GM12878 (cell line): ENCODE results near the gene NAT10. TPM values are rescaled to one million over a fixed set of nuclear protein-coding genes. Genes with fewer than 3 reads are reported as not detected.

Experiments used
- ATAC-seq: fragments of 200-7000 bp; cut with Tn5 transposase; 3 replicates; pipeline ENCODE4 v1.9.1; 2020; ENCODE audit warnings: mild to moderate bottlenecking, moderate library complexity
- BruUV-seq: library from RNA; stranded (reverse); fragments of 400-500 nt; replicated peaks from 2 replicates; lab custom pipeline; 2021; lab: Mats Ljungman, UMichigan
- CTCF ChIA-PET: fragments of 300-600 bp; sonication (Branson Sonifier 250); formaldehyde crosslinking; extraction: SDS; loops from one replicate; lab custom pipeline; 2021; ENCODE audit warnings: inconsistent platforms; lab: Yijun Ruan, JAX
- POLR2A ChIA-PET: fragments of 350-600 bp; formaldehyde crosslinking; extraction: SDS; loops from one replicate; lab custom pipeline; 2021; ENCODE audit warnings: inconsistent platforms; lab: Charles Lee
- RAD21 ChIA-PET: fragments of 300-600 bp; sonication (Branson Sonifier 250); formaldehyde crosslinking; loops from one replicate; lab custom pipeline; 2023; ENCODE audit warnings: antibody characterized with exemption; ENCODE audit not compliant: unreplicated experiment; lab: Charles Lee
- SMC1A ChIA-PET: fragments of 300-600 bp; sonication (Branson Sonifier 250); formaldehyde crosslinking; loops from one replicate; lab custom pipeline; 2023; ENCODE audit not compliant: unreplicated experiment, uncharacterized antibody; lab: Charles Lee
- DNase-seq: peaks from one replicate; pipeline ENCODE4 v3.0.0-alpha.2; 2011; ENCODE audit warnings: low read depth, low spot score
- FAIRE-seq: peaks from 3 replicates; lab custom pipeline; 2011; peaks lifted over from hg19 to GRCh38; lab: Jason Lieb, UNC
- H2AFZ ChIP-seq: 2 replicates; pipeline ENCODE4 v1.6.0; 2011; ENCODE audit warnings: low read depth, low read length, control low read depth; ENCODE audit not compliant: control insufficient read depth
- H3K27ac ChIP-seq: 2 replicates; pipeline ENCODE4 v1.5.1; 2011; ENCODE audit warnings: control low read depth; ENCODE audit not compliant: control insufficient read depth, insufficient read depth
- H3K27me3 ChIP-seq, 2 experiments: replicated peaks in 1 of 2; 2 replicates each; pipeline versions ENCODE4 v1.6.0 to v1.6.1; 2011; ENCODE audit warnings: low read length in 1 of 2; ENCODE audit not compliant: control insufficient read depth in 2 of 2, insufficient read depth in 2 of 2
- H3K36me3 ChIP-seq, 2 experiments: 2 replicates each; pipeline ENCODE4 v1.5.1; 2011; ENCODE audit warnings: low read length in 1 of 2; ENCODE audit not compliant: control insufficient read depth in 2 of 2, insufficient read depth in 2 of 2
- H3K4me1 ChIP-seq: 2 replicates; pipeline ENCODE4 v1.6.1; 2011; ENCODE audit warnings: mild to moderate bottlenecking, low read length, moderate library complexity, mixed read lengths; ENCODE audit not compliant: control insufficient read depth, insufficient read depth
- H3K4me2 ChIP-seq: 2 replicates; pipeline ENCODE4 v1.6.0; 2011; ENCODE audit warnings: control low read depth; ENCODE audit not compliant: control insufficient read depth, insufficient read depth
- H3K4me3 ChIP-seq: fragments of 200-600 bp; sonication (generic); 2 replicates; pipeline ENCODE4 v1.5.1; 2016
- H3K79me2 ChIP-seq: 2 replicates; pipeline ENCODE4 v1.6.0; 2011; ENCODE audit warnings: low read length; ENCODE audit not compliant: control insufficient read depth, insufficient read depth
- H3K9ac ChIP-seq: 2 replicates; pipeline ENCODE4 v1.8.0; 2011; ENCODE audit warnings: low read length, control low read depth, mixed read lengths; ENCODE audit not compliant: control insufficient read depth, insufficient read depth
- H3K9me3 ChIP-seq: replicated peaks from 3 replicates; pipeline ENCODE4 v1.5.1; 2011; ENCODE audit warnings: mild to moderate bottlenecking, low read length; ENCODE audit not compliant: control insufficient read depth, insufficient read depth
- H4K20me1 ChIP-seq: 2 replicates; pipeline ENCODE4 v1.6.0; 2011; ENCODE audit not compliant: control insufficient read depth, insufficient read depth
- BCL11A ChIP-seq: IDR thresholded peaks from 2 replicates; pipeline ENCODE4 v1.6.1; 2011; ENCODE audit warnings: low read depth, low read length
- BCL3 ChIP-seq: IDR thresholded peaks from 2 replicates; pipeline ENCODE4 v1.6.1; 2011; ENCODE audit warnings: borderline replicate concordance, low read depth, mild to moderate bottlenecking, moderate library complexity, low read length; ENCODE audit not compliant: insufficient read depth, poor library complexity, severe bottlenecking
- ESRRA ChIP-seq: IDR thresholded peaks from 2 replicates; pipeline ENCODE4 v1.6.1; 2012; ENCODE audit warnings: mild to moderate bottlenecking, low read length, improper control_type of control experiment
- GABPA ChIP-seq: IDR thresholded peaks from 2 replicates; pipeline ENCODE4 v1.6.1; 2014; ENCODE audit warnings: antibody characterized with exemption, low read depth, mild to moderate bottlenecking, inconsistent platforms
- GATAD2B ChIP-seq: fragments of 450-650 bp; conservative IDR thresholded peaks from 2 replicates; pipeline ENCODE4 v1.6.1; 2017; ENCODE audit warnings: low read depth, mild to moderate bottlenecking, moderate library complexity
- HDGF ChIP-seq: fragments of 450-650 bp; IDR thresholded peaks from 2 replicates; pipeline ENCODE4 v1.6.1; 2016; ENCODE audit warnings: antibody characterized with exemption
- NFYA ChIP-seq: IDR thresholded peaks from 2 replicates; pipeline ENCODE4 v1.6.1; 2011; ENCODE audit warnings: low read depth, mild to moderate bottlenecking, low read length, improper control_type of control experiment, borderline replicate concordance
- PKNOX1 ChIP-seq: fragments of 450-650 bp; IDR thresholded peaks from 2 replicates; pipeline ENCODE4 v1.6.1; 2016; ENCODE audit warnings: mild to moderate bottlenecking
- POU2F2 ChIP-seq: IDR thresholded peaks from 3 replicates; pipeline ENCODE4 v1.6.1; 2011; ENCODE audit warnings: low read depth, mild to moderate bottlenecking, low read length, borderline replicate concordance
- SMC3 ChIP-seq: IDR thresholded peaks from 2 replicates; pipeline ENCODE4 v1.6.1; 2011; ENCODE audit warnings: low read length, improper control_type of control experiment, borderline replicate concordance
- TCF3 ChIP-seq: IDR thresholded peaks from 2 replicates; pipeline ENCODE4 v1.6.1; 2012; ENCODE audit warnings: low read depth, mild to moderate bottlenecking, low read length, borderline replicate concordance; ENCODE audit not compliant: insufficient read depth
- USF2 ChIP-seq: IDR thresholded peaks from 2 replicates; pipeline ENCODE4 v1.6.1; 2011; ENCODE audit warnings: low read depth, low read length, improper control_type of control experiment, borderline replicate concordance
- YBX1 ChIP-seq: fragments of 450-650 bp; IDR thresholded peaks from 2 replicates; pipeline ENCODE4 v1.6.1; 2016; ENCODE audit warnings: antibody characterized with exemption
- ZNF207 ChIP-seq: fragments of 450-650 bp; IDR thresholded peaks from 2 replicates; pipeline ENCODE4 v1.6.1; 2014; ENCODE audit warnings: antibody characterized with exemption, mild to moderate bottlenecking, borderline replicate concordance
- ZNF622 ChIP-seq: fragments of 450-650 bp; IDR thresholded peaks from 2 replicates; pipeline ENCODE4 v1.6.1; 2017; ENCODE audit warnings: mild to moderate bottlenecking, inconsistent platforms
- ZNF687 ChIP-seq: fragments of 450-650 bp; IDR thresholded peaks from 2 replicates; pipeline ENCODE4 v1.6.1; 2017; ENCODE audit warnings: mild to moderate bottlenecking, moderate library complexity
- ZZZ3 ChIP-seq: IDR thresholded peaks from 2 replicates; pipeline ENCODE4 v1.6.1; 2011; ENCODE audit warnings: low read depth; ENCODE audit not compliant: control insufficient read depth, insufficient read length
- WGBS: methylation state at CpG from one replicate; pipeline ENCODE4 v1.1.6; 2016; ENCODE audit warnings: low lambda C conversion rate; ENCODE audit not compliant: insufficient replicate concordance, insufficient coverage; ENCODE audit errors: missing lambda C conversion rate; 5-methylcytosine and 5-hydroxymethylcytosine counted together
- in situ Hi-C: fragments of 300-500 bp; cut with MboI; formaldehyde crosslinking; loops from 9 replicates; pipeline ENCODE4 v1.14.3; 2018; ENCODE audit warnings: mixed read lengths
- intact Hi-C: fragments of 100-400 bp; cut with micrococcal nuclease; formaldehyde crosslinking; loops from one replicate; pipeline ENCODE4 v1.14.2; 2022; ENCODE audit not compliant: unreplicated experiment
- polyA plus RNA-seq, 11 experiments: library from polyadenylated mRNA; depleted of rRNA in 4 of 11; unstranded in 6 of 11; stranded (reverse) in 5 of 11; fragments of >200 nt; fragmentation: Nextera tagmentation in 4 of 11; fragmentation: Illumina TruSeq in 1 of 11; extraction: Ambion mirVana in 4 of 11; extraction: Trizol in 1 of 11; gene quantifications; 1 replicate in 1 of 11; 2 replicates in 10 of 11; pipeline versions ENCODE4 v1.2.1 to v1.2.3, GENCODE V29; 2011 to 2016; ENCODE audit warnings: inconsistent platforms in 2 of 11, missing spikeins in 2 of 11, low read depth in 1 of 11
- total RNA-seq, 4 experiments: library from RNA; depleted of rRNA in 3 of 4; stranded (reverse); fragments of >200 nt in 3 of 4; fragmentation: Illumina TruSeq in 1 of 4; extraction: Trizol in 1 of 4; gene quantifications; 2 replicates each; pipeline versions ENCODE4 v1.2.1 to v1.2.3, GENCODE V29; 2013 to 2021

The NAT10 gene
- total and polyA plus RNA-seq, 10 of the 15 experiments (the other 5 are each of a cell fraction or from before 2014, with no cell fraction given) = 45.1 to 95.5 (median 72.8) TPM

GRCh38 chr11:34075178-34075820, 30.1 kb upstream of the NAT10 start:
- H3K9me3 ChIP-seq = no peaks in the 10 kb centered on the region
- RAD21 ChIA-PET = interaction anchor here (0.9 to 1.4 kb wide), 3 partner anchors 9 to 77 kb away, joined by 3 to 5 read pairs (median 3); no protein-coding TSS in a partner anchor
- TF ChIP-seq ZNF687 (no peak), BCL11A (no peak), BCL3 (no peak), GABPA (no peak), NFYA (no peak), HDGF (no peak), TCF3 (no peak), USF2 (no peak), ZZZ3 (no peak), ZNF622 (no peak), ESRRA (no peak), PKNOX1 (no peak), YBX1 (no peak), GATAD2B (no peak), SMC3 (no peak), POU2F2 (no peak), ZNF207 (no peak)

More at GRCh38 chr11:34075178-34075820, 30.1 kb upstream of the NAT10 start:
- in situ Hi-C loops = no loop called here
- WGBS = 40% methylated on average over 2 of the region's 2 CpGs
- no peak for ATAC-seq
- Histone ChIP-seq H2AFZ (no peak overlapping the region), H3K4me2 (no peak overlapping the region), H3K4me3 (no peak overlapping the region), H4K20me1 (no peaks in the 10 kb centered on the region), H3K27ac (no peak overlapping the region), H3K9ac (no peak overlapping the region), H3K36me3 (peaks cover 12 to 36% of the 10 kb centered on the region in 2 experiments), H3K4me1 (no peaks in the 10 kb centered on the region), H3K79me2 (peaks cover 19% of the 10 kb centered on the region), H3K27me3 (no peaks in the 10 kb centered on the region)
- POLR2A ChIA-PET = interaction anchor here (0.8 to 1.0 kb wide), 4 partner anchors 12 to 17 kb away, joined by 3 to 8 read pairs (median 3); no protein-coding TSS in a partner anchor
- no peak for DNase-seq
- BruUV-seq = no TSS peak
- SMC1A ChIA-PET = interaction anchor here (0.6 to 3.4 kb wide), 13 partner anchors 11 to 543 kb away, joined by 3 to 15 read pairs (median 4); no protein-coding TSS in a partner anchor
- CTCF ChIA-PET = interaction anchor here (1.1 to 1.9 kb wide), 4 partner anchors 13 to 78 kb away, joined by 4 to 6 read pairs (median 5); no protein-coding TSS in a partner anchor
- intact Hi-C loops = no loop called here
- no peak for FAIRE-seq
